ENCODE data around the gene PEDS1. TPM values are rescaled to one million over a fixed set of nuclear protein-coding genes. Genes with fewer than 3 reads are reported as not detected.
"Not testable (repeated sequence)": the region's sequence is repeated elsewhere in the genome, so short reads cannot be mapped to it uniquely, and the experiment has no call there.

The PEDS1 gene
- total RNA-seq, 1 donor from 2014 or later, result 31.0 TPM

GRCh38 chr20:50107796-50108331 lies 45.7 kb downstream of the PEDS1 start:
- Mint-ChIP-seq H3K4me3 (ENCODE audit: low read depth) (no peak overlapping the region), H3K4me1 (ENCODE audit: low read depth) (peaks cover 47% of the 10 kb centered on the region), H3K9me3 (ENCODE audit: low read depth) (no peaks in the 10 kb centered on the region), H3K27ac (peak overlapping the region; percentile 63), H3K27me3 (no peaks in the 10 kb centered on the region), H3K36me3 (ENCODE audit: insufficient read depth) (peaks cover 4% of the 10 kb centered on the region)
- no peak for TF ChIP-seq CTCF (IDR thresholded peaks at IDR 0.05; ENCODE audit: unreplicated experiment)
- DNase-seq (ENCODE audit: low spot score, unreplicated experiment), result no peak

GRCh38 chr20:50107086-50107660 lies 46.4 kb downstream of the PEDS1 start:
- Mint-ChIP-seq H3K27me3 (no peaks in the 10 kb centered on the region), H3K27ac (peak overlapping the region; percentile 51), H3K36me3 (ENCODE audit: insufficient read depth) (peaks cover 5% of the 10 kb centered on the region), H3K4me1 (ENCODE audit: low read depth) (peaks cover 46% of the 10 kb centered on the region), H3K9me3 (ENCODE audit: low read depth) (no peaks in the 10 kb centered on the region), H3K4me3 (ENCODE audit: low read depth) (no peak overlapping the region)
- no peak for DNase-seq (ENCODE audit: low spot score, unreplicated experiment)
- no peak for TF ChIP-seq CTCF (IDR thresholded peaks at IDR 0.05; ENCODE audit: unreplicated experiment)

GRCh38 chr20:50106669-50107068 lies 46.9 kb downstream of the PEDS1 start:
- DNase-seq (ENCODE audit: low spot score, unreplicated experiment); H3K9me3 Mint-ChIP-seq (ENCODE audit: low read depth); H3K4me3 Mint-ChIP-seq (ENCODE audit: low read depth); H3K27ac Mint-ChIP-seq; H3K36me3 Mint-ChIP-seq (ENCODE audit: insufficient read depth); H3K27me3 Mint-ChIP-seq: not testable (repeated sequence)
- H3K4me1 Mint-ChIP-seq (ENCODE audit: low read depth), result peaks cover 46% of the 10 kb centered on the region

Other genes with a start within 250 kb of the PEDS1 start
- 9.5 and 10.2 TPM in 2 replicates for gene SPATA2, start 238.2 kb downstream of the PEDS1 start, total RNA-seq
- 56.6 and 62.3 TPM in 2 replicates for gene RNF114, start 217.3 kb downstream of the PEDS1 start, total RNA-seq
- 1.3 and 1.7 TPM in 2 replicates for gene SNAI1, start 170.7 kb downstream of the PEDS1 start, total RNA-seq
- gene UBE2V1, start 40.6 kb downstream of the PEDS1 start, total RNA-seq, result 150 and 157 TPM in 2 replicates
- gene CEBPB, start 37.1 kb upstream of the PEDS1 start, total RNA-seq, result 19.6 and 21.3 TPM in 2 replicates